RWPE1 (cell line): ENCODE results near the gene HPRT1.
A peak's percentile ranks its signal among the peaks of the same experiment; 100 is the strongest.

Source experiments
- CTCF ChIA-PET: fragments of 350-600 bp; sonication (Branson Sonifier 250); formaldehyde crosslinking; extraction: SDS; loops from one replicate; lab custom pipeline; 2021; lab: Yijun Ruan, JAX
- POLR2A ChIA-PET: fragments of 400-600 bp; formaldehyde crosslinking; extraction: SDS; loops from one replicate; lab custom pipeline; 2020; ENCODE audit warnings: antibody characterized with exemption; ENCODE audit not compliant: low non-redundant PET; lab: Yijun Ruan, JAX
- DNase-seq: peaks from one replicate; pipeline ENCODE4 v3.0.0; 2012; ENCODE audit warnings: low spot score
- H3K27ac ChIP-seq: fragments of 450-650 bp; 2 replicates; pipeline ENCODE4 v1.5.1; 2017
- TF ChIP-seq, protein P1 (sequence below): fragments of 450-650 bp; conservative IDR thresholded peaks from 2 replicates; pipeline ENCODE4 v1.5.1; 2017; ENCODE audit warnings: low read depth, mild to moderate bottlenecking

HPRT1 gene

DNA sequence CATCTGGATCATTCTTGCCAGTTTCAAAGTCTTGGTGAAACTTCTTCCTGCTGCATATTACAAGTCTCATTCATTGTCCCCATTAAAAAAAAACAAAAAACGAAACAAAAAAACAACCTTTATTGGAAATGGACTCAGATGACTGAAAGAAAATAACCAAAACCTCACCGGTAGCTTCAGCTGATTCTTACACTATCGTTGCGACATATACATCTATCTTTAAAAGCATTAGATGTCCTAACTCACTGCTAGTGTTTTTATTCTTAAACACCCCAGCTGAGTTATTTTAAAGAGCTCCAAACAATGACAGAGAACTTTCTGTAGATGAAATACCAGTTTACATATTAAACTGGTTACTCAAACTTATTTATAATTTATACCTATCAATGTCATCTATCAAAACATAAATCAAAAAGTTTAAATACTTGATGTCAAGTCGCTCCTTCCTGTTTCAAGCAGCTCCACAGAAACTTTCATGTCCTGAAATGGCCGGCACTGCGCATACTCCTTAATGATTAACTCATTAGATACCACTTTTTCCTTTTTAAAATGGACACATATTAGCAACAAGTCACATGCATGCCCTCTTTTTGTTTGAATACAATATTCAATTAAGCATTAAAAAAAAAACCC is 87.2 kb downstream of the HPRT1 start:
- TF ChIP-seq, protein P1, sequence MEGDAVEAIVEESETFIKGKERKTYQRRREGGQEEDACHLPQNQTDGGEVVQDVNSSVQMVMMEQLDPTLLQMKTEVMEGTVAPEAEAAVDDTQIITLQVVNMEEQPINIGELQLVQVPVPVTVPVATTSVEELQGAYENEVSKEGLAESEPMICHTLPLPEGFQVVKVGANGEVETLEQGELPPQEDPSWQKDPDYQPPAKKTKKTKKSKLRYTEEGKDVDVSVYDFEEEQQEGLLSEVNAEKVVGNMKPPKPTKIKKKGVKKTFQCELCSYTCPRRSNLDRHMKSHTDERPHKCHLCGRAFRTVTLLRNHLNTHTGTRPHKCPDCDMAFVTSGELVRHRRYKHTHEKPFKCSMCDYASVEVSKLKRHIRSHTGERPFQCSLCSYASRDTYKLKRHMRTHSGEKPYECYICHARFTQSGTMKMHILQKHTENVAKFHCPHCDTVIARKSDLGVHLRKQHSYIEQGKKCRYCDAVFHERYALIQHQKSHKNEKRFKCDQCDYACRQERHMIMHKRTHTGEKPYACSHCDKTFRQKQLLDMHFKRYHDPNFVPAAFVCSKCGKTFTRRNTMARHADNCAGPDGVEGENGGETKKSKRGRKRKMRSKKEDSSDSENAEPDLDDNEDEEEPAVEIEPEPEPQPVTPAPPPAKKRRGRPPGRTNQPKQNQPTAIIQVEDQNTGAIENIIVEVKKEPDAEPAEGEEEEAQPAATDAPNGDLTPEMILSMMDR: no peak
- ChIA-PET CTCF (no interaction called here), POLR2A (no interaction called here)
- no peak for DNase-seq
- no peak overlapping the region for H3K27ac ChIP-seq

DNA sequence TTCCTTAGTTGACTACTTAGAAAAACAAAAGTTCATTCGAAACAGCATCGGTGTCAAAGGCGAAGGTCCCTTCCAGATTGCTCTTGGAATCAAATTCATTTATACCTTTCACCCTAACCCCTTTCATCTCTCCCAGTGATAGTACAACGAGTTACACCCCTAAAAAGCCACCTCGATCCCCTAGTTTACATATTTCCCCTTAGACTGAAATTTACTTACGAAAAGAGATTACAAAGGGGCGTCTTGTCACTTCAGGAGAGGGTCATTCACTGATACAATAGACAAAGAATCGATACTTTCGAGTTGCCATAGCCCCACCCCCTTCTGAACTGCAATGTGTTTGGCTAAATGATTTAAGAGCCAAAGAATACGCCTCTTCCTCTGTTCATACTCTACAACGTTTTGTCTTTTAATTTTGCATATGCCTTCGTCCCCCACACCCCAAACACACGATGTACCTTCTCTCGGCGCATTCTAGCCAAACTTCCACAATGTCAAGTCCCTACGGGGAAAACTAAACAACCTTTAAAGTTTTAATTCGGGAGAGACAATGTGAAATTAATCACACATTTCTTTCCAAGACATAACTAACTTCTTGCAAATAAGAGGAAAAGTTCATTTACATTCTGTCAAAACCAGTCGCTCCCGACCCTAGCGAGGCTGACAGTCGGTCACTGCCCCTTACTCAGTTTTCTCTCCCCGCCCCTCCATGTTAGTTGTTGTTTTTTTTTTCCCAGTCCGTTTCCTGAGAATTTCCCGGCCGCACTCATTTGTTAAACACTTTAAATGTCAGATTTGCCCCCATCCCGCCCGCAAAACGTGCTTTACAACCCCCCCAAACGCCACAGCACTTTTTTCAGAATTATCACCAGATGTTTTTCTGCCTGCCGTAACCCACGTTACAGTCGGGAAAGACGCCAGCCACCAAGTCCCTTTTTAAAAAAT is 88.6 kb downstream of the HPRT1 start:
- TF ChIP-seq, protein P1: no peak
- peak overlapping the region; percentile 83 for H3K27ac ChIP-seq
- ChIA-PET POLR2A (no interaction called here), CTCF (no interaction called here)
- no peak for DNase-seq
